Measurements from ENCODE around the gene ANO2. TPM values are rescaled to one million over a fixed set of nuclear protein-coding genes. Genes with fewer than 3 reads are reported as not detected.

Gene ANO2
- polyA plus RNA-seq, 1 donor from 2014 or later = 1.8 TPM

DNA sequence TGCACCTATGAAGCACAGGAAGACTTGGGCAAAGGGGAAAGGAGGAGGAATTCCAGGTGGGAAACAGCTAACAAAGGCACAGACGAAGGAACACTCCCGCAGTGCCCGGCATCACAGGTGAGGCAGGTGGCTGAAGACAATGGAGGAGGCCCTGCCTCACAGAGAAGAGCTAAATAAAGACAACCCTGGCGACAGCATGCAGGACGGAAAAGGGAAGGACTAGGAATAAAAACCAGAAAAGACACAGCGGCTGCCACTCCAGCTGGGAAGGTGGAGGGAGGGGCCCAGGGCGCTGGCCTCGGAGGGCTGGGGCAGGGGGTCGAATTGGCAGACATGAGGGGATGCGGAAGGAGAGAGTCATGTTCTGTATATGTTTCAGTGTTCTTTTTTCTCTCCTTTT is 43.0 kb upstream of the ANO2 start:
- Histone ChIP-seq H3K27me3 (ENCODE audit: insufficient read depth, low read depth, low read length) (no peaks in the 10 kb centered on the region), H2AFZ (ENCODE audit: low read depth, low read length) (no peak overlapping the region), H3K27ac (ENCODE audit: low read length) (no peak overlapping the region), H3K9me3 (ENCODE audit: low read length) (no peaks in the 10 kb centered on the region), H4K20me1 (ENCODE audit: insufficient read depth) (no peaks in the 10 kb centered on the region), H3K79me2 (replicated peaks; ENCODE audit: insufficient read depth, low read length) (no peaks in the 10 kb centered on the region), H3K36me3 (ENCODE audit: insufficient read depth, low read length) (no peaks in the 10 kb centered on the region), H3K9ac (ENCODE audit: low read length) (no peak overlapping the region), H3K9me2 (ENCODE audit: insufficient read depth, low read length) (no peaks in the 10 kb centered on the region), H3K4me2 (ENCODE audit: low read length) (no peak overlapping the region), H3K4me3 (ENCODE audit: low read length) (no peak overlapping the region), H3F3A (ENCODE audit: insufficient read depth, low read length, poor library complexity, severe bottlenecking) (no peaks in the 10 kb centered on the region)
- TF ChIP-seq EP300 (conservative IDR thresholded peaks at IDR 0.05; ENCODE audit: poor library complexity, severe bottlenecking) (no peak), SMC3 (conservative IDR thresholded peaks at IDR 0.05; ENCODE audit: poor library complexity) (no peak), POLR2AphosphoS5 (IDR thresholded peaks at IDR 0.05) (no peak), EZH2 (IDR thresholded peaks at IDR 0.05; ENCODE audit: borderline replicate concordance, insufficient read depth, low read length, poor library complexity, severe bottlenecking) (no peak), TAF1 (IDR thresholded peaks at IDR 0.05; ENCODE audit: low read depth) (no peak), MXI1 (conservative IDR thresholded peaks at IDR 0.05; ENCODE audit: poor library complexity, severe bottlenecking) (no peak), RAD21 (conservative IDR thresholded peaks at IDR 0.05) (no peak)
- TF ChIP-seq, protein P1, sequence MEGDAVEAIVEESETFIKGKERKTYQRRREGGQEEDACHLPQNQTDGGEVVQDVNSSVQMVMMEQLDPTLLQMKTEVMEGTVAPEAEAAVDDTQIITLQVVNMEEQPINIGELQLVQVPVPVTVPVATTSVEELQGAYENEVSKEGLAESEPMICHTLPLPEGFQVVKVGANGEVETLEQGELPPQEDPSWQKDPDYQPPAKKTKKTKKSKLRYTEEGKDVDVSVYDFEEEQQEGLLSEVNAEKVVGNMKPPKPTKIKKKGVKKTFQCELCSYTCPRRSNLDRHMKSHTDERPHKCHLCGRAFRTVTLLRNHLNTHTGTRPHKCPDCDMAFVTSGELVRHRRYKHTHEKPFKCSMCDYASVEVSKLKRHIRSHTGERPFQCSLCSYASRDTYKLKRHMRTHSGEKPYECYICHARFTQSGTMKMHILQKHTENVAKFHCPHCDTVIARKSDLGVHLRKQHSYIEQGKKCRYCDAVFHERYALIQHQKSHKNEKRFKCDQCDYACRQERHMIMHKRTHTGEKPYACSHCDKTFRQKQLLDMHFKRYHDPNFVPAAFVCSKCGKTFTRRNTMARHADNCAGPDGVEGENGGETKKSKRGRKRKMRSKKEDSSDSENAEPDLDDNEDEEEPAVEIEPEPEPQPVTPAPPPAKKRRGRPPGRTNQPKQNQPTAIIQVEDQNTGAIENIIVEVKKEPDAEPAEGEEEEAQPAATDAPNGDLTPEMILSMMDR (IDR thresholded peaks at IDR 0.05; ENCODE audit: poor library complexity, severe bottlenecking) = no peak
- TF ChIP-seq, protein P2, sequence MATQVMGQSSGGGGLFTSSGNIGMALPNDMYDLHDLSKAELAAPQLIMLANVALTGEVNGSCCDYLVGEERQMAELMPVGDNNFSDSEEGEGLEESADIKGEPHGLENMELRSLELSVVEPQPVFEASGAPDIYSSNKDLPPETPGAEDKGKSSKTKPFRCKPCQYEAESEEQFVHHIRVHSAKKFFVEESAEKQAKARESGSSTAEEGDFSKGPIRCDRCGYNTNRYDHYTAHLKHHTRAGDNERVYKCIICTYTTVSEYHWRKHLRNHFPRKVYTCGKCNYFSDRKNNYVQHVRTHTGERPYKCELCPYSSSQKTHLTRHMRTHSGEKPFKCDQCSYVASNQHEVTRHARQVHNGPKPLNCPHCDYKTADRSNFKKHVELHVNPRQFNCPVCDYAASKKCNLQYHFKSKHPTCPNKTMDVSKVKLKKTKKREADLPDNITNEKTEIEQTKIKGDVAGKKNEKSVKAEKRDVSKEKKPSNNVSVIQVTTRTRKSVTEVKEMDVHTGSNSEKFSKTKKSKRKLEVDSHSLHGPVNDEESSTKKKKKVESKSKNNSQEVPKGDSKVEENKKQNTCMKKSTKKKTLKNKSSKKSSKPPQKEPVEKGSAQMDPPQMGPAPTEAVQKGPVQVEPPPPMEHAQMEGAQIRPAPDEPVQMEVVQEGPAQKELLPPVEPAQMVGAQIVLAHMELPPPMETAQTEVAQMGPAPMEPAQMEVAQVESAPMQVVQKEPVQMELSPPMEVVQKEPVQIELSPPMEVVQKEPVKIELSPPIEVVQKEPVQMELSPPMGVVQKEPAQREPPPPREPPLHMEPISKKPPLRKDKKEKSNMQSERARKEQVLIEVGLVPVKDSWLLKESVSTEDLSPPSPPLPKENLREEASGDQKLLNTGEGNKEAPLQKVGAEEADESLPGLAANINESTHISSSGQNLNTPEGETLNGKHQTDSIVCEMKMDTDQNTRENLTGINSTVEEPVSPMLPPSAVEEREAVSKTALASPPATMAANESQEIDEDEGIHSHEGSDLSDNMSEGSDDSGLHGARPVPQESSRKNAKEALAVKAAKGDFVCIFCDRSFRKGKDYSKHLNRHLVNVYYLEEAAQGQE (IDR thresholded peaks at IDR 0.05; ENCODE audit: borderline replicate concordance) = no peak

DNA sequence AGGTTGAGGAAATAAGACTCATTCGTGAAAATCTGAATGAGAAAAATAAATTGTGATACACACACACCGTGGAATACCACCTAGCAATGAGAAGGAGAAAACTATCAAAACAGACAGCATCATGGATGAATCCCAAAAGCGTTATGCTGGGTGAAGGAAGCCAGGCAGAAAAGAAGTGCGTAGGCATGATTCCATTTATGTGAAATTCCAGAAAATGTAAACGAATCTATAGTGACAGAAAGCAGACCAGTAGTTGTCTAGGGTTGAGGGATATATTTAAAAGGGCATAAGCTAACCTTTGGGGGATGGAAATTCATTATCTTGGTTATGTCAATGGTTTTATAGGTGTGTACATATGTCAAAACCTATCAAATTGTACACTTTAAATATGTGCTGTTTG is 42.5 kb upstream of the ANO2 start:
- H3F3A ChIP-seq (ENCODE audit: insufficient read depth, low read length, poor library complexity, severe bottlenecking) = no peaks in the 10 kb centered on the region
- no peaks in the 10 kb centered on the region for H3K27me3 ChIP-seq (ENCODE audit: insufficient read depth, low read depth, low read length)
- H2AFZ ChIP-seq (ENCODE audit: low read depth, low read length) = no peak overlapping the region

DNA sequence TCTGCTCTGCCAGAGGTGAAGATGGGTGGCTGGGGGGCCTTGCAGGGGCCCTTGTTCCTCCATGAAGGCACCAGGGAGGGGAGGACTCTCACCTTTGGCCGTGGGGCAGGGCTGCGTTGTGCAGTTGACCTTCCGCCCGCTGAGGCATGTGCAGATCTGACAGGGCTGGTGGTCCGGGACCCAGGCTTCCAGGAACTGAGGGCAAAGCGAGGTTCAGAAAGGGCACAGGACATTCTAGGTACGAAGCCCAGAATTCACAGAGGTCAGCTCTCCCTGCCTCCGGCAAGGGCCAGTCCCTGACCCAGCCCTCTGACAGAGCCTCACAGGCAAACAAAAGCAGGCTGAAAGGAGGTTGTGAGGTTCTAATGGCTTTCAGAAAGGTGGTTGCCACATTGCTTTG is 40.4 kb upstream of the ANO2 start:
- no peak overlapping the region for H3K9ac ChIP-seq (ENCODE audit: low read length)
- no peak overlapping the region for H2AFZ ChIP-seq (ENCODE audit: low read depth, low read length)
- no peaks in the 10 kb centered on the region for H4K20me1 ChIP-seq (ENCODE audit: insufficient read depth)
- no peak overlapping the region for H3K4me2 ChIP-seq (ENCODE audit: low read length)
- no peaks in the 10 kb centered on the region for H3K9me2 ChIP-seq (ENCODE audit: insufficient read depth, low read length)
- H3K9me3 ChIP-seq (ENCODE audit: low read length) = no peaks in the 10 kb centered on the region
- TF ChIP-seq, protein P2 (IDR thresholded peaks at IDR 0.05; ENCODE audit: borderline replicate concordance) = no peak
- TF ChIP-seq EP300 (conservative IDR thresholded peaks at IDR 0.05; ENCODE audit: poor library complexity, severe bottlenecking) (no peak), EZH2 (IDR thresholded peaks at IDR 0.05; ENCODE audit: borderline replicate concordance, insufficient read depth, low read length, poor library complexity, severe bottlenecking) (no peak), TAF1 (IDR thresholded peaks at IDR 0.05; ENCODE audit: low read depth) (no peak), SMC3 (conservative IDR thresholded peaks at IDR 0.05; ENCODE audit: poor library complexity) (no peak), POLR2AphosphoS5 (IDR thresholded peaks at IDR 0.05) (no peak), MXI1 (conservative IDR thresholded peaks at IDR 0.05; ENCODE audit: poor library complexity, severe bottlenecking) (no peak), RAD21 (conservative IDR thresholded peaks at IDR 0.05) (no peak)
- TF ChIP-seq, protein P1 (IDR thresholded peaks at IDR 0.05; ENCODE audit: poor library complexity, severe bottlenecking) = no peak
- H3K4me3 ChIP-seq (ENCODE audit: low read length) = no peak overlapping the region
- H3K79me2 ChIP-seq (replicated peaks; ENCODE audit: insufficient read depth, low read length) = no peaks in the 10 kb centered on the region
- no peaks in the 10 kb centered on the region for H3K36me3 ChIP-seq (ENCODE audit: insufficient read depth, low read length)
- no peak overlapping the region for H3K27ac ChIP-seq (ENCODE audit: low read length)
- no peaks in the 10 kb centered on the region for H3K27me3 ChIP-seq (ENCODE audit: insufficient read depth, low read depth, low read length)
- no peaks in the 10 kb centered on the region for H3F3A ChIP-seq (ENCODE audit: insufficient read depth, low read length, poor library complexity, severe bottlenecking)

More for the DNA sequence above, 42.5 kb upstream of the ANO2 start:
- no peak overlapping the region for H3K27ac ChIP-seq (ENCODE audit: low read length)
- H3K36me3 ChIP-seq (ENCODE audit: insufficient read depth, low read length) = no peaks in the 10 kb centered on the region
- no peak overlapping the region for H3K4me2 ChIP-seq (ENCODE audit: low read length)
- H3K9me2 ChIP-seq (ENCODE audit: insufficient read depth, low read length) = no peaks in the 10 kb centered on the region
- H4K20me1 ChIP-seq (ENCODE audit: insufficient read depth) = no peaks in the 10 kb centered on the region
- no peaks in the 10 kb centered on the region for H3K9me3 ChIP-seq (ENCODE audit: low read length)
- no peak for TF ChIP-seq SMC3 (conservative IDR thresholded peaks at IDR 0.05; ENCODE audit: poor library complexity)
- no peak for TF ChIP-seq EZH2 (IDR thresholded peaks at IDR 0.05; ENCODE audit: borderline replicate concordance, insufficient read depth, low read length, poor library complexity, severe bottlenecking)
- H3K9ac ChIP-seq (ENCODE audit: low read length) = no peak overlapping the region
- H3K79me2 ChIP-seq (replicated peaks; ENCODE audit: insufficient read depth, low read length) = no peaks in the 10 kb centered on the region
- H3K4me3 ChIP-seq (ENCODE audit: low read length) = no peak overlapping the region

Measured in neural cell (in vitro differentiated cells).